GM18870 (cell line): ENCODE data around the gene MFSD11.
"Not testable (repeated sequence)": the region's sequence is repeated elsewhere in the genome, so short reads cannot be mapped to it uniquely, and the experiment has no call there.

Source experiments
- ATAC-seq: cut with Tn5 transposase; IDR thresholded peaks from one replicate; pipeline ENCODE4 v1.9.1; 2021; ENCODE audit warnings: moderate library complexity; ENCODE audit not compliant: unreplicated experiment

The MFSD11 gene

GRCh38 chr17:76745785-76746184, 7.9 kb downstream of the MFSD11 start:
- ATAC-seq = not testable (repeated sequence)

GRCh38 chr17:76747716-76748363, 9.9 kb downstream of the MFSD11 start:
- ATAC-seq = no peak

GRCh38 chr17:76748657-76749056, 10.7 kb downstream of the MFSD11 start:
- ATAC-seq = no peak

- ATAC-seq = no peak
Measured at GRCh38 chr17:76751416-76751993, 13.6 kb downstream of the MFSD11 start.

GRCh38 chr17:76752006-76752405, 14.1 kb downstream of the MFSD11 start:
- no peak for ATAC-seq

- ATAC-seq = no peak
Measured at GRCh38 chr17:76753061-76753961, 15.4 kb downstream of the MFSD11 start.

GRCh38 chr17:76755285-76755684, 17.4 kb downstream of the MFSD11 start:
- no peak for ATAC-seq

GRCh38 chr17:76757256-76757655, 19.3 kb downstream of the MFSD11 start:
- ATAC-seq = no peak

GRCh38 chr17:76758570-76758969, 20.7 kb downstream of the MFSD11 start:
- no peak for ATAC-seq

GRCh38 chr17:76772842-76773525, 35.1 kb downstream of the MFSD11 start:
- no peak for ATAC-seq

- no peak for ATAC-seq
Measured at GRCh38 chr17:76775021-76775600, 37.2 kb downstream of the MFSD11 start.

GRCh38 chr17:76781056-76781982, 43.4 kb downstream of the MFSD11 start:
- ATAC-seq = no peak

- ATAC-seq = no peak
Measured at GRCh38 chr17:76783146-76783545, 45.2 kb downstream of the MFSD11 start.

GRCh38 chr17:76784926-76785325, 47.0 kb downstream of the MFSD11 start:
- no peak for ATAC-seq

GRCh38 chr17:76787866-76788265, 49.9 kb downstream of the MFSD11 start:
- ATAC-seq = not testable (repeated sequence)

GRCh38 chr17:76789235-76789788, 51.4 kb downstream of the MFSD11 start:
- ATAC-seq = no peak

GRCh38 chr17:76791053-76791980, 53.4 kb downstream of the MFSD11 start:
- no peak for ATAC-seq

- ATAC-seq = no peak
Measured at GRCh38 chr17:76792348-76792747, 54.4 kb downstream of the MFSD11 start.
